ENCODE results near the gene GBP6.
"Not testable (repeated sequence)": the region's sequence is repeated elsewhere in the genome, so short reads cannot be mapped to it uniquely, and the experiment has no call there.

The GBP6 gene

DNA sequence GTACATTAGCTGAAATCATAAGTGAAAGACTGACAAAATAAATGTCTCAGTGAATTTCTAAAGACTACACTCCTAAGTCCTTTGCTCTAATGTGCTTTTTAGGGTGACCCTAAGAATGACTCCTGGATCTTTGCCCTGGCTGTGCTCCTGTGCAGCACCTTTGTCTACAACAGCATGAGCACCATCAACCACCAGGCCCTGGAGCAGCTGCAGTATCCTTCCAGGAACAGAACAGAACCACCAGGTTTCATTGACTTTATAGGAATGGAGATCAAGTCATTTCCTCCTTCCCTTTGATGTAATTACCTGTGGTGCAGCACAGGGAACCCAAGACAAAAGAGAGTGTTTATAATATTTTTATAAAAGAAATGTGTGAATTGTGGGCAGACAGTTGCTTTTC, 14.1 kb downstream of the GBP6 start:
- no peak for DNase-seq

DNA sequence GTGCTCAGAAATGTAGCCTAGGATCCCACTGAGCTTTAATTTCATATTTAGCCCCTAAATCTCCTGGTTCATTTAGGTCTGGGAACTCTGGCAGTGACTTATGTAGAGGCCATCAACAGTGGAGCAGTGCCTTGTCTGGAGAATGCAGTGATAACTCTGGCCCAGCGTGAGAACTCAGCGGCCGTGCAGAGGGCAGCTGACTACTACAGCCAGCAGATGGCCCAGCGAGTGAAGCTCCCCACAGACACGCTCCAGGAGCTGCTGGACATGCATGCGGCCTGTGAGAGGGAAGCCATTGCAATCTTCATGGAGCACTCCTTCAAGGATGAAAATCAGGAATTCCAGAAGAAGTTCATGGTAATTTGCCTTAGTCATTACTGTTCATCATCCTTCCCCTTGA, 17.8 kb downstream of the GBP6 start:
- no peak for DNase-seq

GRCh38 chr1:89382479-89382878, 18.6 kb downstream of the GBP6 start:
- no peak for DNase-seq

DNA sequence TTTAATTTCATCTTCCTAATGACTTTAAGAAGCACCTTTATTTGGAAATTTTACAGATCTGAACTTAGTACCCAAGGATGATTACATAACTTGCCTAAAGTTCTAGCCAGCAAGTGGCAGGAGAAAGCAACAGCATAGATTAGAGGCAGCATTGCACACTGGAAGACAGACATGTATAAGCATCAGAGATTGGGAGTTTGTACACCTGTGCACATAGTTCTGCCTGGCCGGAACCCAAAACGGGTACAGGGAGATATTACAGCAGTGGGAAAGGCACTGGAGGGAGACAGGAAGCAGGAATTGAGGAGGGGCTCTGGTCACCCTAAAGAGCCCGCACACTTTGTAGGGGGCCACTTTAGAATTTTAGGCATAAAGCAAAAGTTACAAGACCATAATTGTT, 19.3 kb downstream of the GBP6 start:
- DNase-seq = no peak

- no peak for DNase-seq
Measured at GRCh38 chr1:89390707-89391106, 26.8 kb downstream of the GBP6 start.

DNA sequence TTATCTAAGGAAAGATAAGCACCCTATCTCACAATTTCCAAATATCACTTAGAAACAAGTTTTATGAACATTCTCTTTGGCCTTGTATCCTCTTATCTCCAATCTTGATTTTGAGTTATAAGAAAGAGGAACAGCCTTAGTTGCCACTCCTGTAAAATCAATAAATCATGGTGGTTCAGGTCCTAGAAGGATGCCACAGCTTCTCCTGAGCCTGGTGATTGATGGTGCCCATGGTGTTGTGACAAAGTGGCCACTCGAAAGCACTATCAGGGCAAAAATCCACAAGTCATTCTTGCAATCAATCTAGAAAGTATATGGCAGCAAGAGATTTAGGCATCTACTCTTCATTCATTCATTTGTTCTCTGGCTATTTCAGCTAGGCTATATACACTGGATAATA, 27.8 kb downstream of the GBP6 start:
- no peak for DNase-seq

GRCh38 chr1:89394851-89395250, 31.0 kb downstream of the GBP6 start:
- no peak for DNase-seq

GRCh38 chr1:89396902-89397301, 33.0 kb downstream of the GBP6 start:
- no peak for DNase-seq

GRCh38 chr1:89405275-89405929, 41.5 kb downstream of the GBP6 start:
- no peak for DNase-seq

DNA sequence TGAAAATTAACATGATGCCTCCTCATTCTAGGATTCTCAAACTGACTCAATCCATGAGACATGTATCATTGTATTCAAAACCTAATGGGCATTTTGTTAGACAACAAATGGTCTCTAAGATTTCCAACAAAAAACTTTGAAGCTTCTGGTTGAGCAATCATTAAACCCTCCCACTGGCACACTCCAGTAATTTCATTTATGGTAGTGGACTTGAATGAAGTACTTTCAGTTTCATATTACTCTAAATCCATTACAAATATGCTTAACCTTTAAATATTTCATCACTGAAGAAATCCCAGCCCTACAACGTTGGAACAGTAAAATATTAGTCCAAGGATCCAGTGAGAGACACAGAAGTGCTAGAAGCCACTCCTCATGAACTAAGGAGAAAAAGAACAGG, 43.5 kb downstream of the GBP6 start:
- DNase-seq = no peak

DNA sequence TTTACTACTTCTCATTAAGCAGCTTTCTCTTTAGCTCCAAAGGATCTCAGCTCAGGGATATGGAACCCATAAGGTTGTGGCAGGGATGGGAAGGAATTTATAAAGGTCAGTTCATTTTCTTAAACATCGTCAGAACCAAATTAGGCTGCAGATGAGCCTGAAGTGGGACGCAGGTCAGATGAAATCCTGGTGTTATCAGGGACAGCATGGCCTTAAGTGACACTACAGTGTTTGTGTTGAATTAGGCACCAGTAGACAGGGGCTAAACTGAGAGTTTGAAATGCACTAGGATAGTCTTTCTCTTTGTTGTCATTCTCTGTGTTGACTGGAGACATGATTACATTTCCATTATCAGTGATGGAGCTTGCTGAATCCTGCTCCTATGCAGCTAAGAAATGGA, 43.9 kb downstream of the GBP6 start:
- DNase-seq = not testable (repeated sequence)

- no peak for DNase-seq
Measured at GRCh38 chr1:89425056-89425455, 61.2 kb downstream of the GBP6 start.

GRCh38 chr1:89429062-89429461, 65.2 kb downstream of the GBP6 start:
- no peak for DNase-seq

- DNase-seq = not testable (repeated sequence)
Measured at GRCh38 chr1:89429681-89430080, 65.8 kb downstream of the GBP6 start.

GRCh38 chr1:89433421-89433820, 69.6 kb downstream of the GBP6 start:
- DNase-seq = no peak

DNA sequence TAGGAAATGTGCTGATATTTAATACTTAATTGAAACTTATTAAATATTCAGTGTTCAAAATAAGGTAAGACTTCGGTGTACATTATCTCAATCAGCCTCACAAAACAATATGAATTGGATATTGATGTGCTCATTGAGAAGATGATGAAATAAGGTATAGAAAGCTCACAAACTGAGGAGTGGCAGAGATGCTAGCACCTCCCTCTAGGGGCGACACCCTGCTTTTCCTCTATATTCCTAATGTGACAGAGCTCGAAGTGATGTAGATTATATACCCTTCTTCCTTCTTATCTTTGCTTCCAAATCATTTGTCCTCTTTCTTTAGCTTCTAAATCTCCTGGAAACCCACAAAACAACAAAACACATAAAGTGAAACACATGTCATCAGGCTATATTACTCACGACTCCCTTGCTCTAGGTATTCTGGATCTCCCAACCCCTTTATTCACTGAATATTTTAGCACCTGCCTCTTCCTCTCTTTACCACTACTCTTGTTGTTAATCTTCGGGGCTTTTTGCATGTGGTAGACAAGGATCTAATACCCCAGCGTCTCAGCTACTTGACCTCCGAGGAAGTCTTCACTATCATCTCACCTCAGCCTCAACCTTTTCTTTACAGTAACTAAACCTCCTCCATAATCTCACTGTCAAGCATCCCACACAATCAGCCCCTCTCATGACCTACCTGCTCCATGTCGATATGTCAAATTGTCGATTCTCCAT, 70.4 kb downstream of the GBP6 start:
- not testable (repeated sequence) for DNase-seq

All from CD4-positive, alpha-beta T cell treated with Interferon gamma for 1 hour (primary cell).